Middle frontal gyrus (tissue), 1 donor: ENCODE data around the gene MVB12B.

Experiments
- DNase-seq: peaks from one replicate; pipeline ENCODE4 v3.0.0-alpha.2; 2015; ENCODE audit warnings: low spot score; ENCODE audit errors: extremely low spot score

MVB12B gene

GRCh38 chr9:126424511-126424910 is 97.9 kb downstream of the MVB12B start:
- no peak for DNase-seq

GRCh38 chr9:126428534-126429175 is 102.0 kb downstream of the MVB12B start:
- DNase-seq: no peak

GRCh38 chr9:126429190-126429589 is 102.6 kb downstream of the MVB12B start:
- DNase-seq: no peak

- no peak for DNase-seq
Measured at GRCh38 chr9:126430124-126430523, 103.5 kb downstream of the MVB12B start.

- no peak for DNase-seq
Measured at GRCh38 chr9:126431077-126431742, 104.6 kb downstream of the MVB12B start.

- DNase-seq: no peak
Measured at GRCh38 chr9:126432659-126433058, 106.0 kb downstream of the MVB12B start.

- DNase-seq: no peak
Measured at GRCh38 chr9:126435105-126435504, 108.5 kb downstream of the MVB12B start.

- DNase-seq: no peak
Measured at GRCh38 chr9:126435626-126436025, 109.0 kb downstream of the MVB12B start.

GRCh38 chr9:126436545-126437267 is 110.1 kb downstream of the MVB12B start:
- DNase-seq: no peak

GRCh38 chr9:126437268-126437666 is 110.6 kb downstream of the MVB12B start:
- DNase-seq: no peak

- DNase-seq: no peak
Measured at GRCh38 chr9:126437701-126438100, 111.1 kb downstream of the MVB12B start.

- DNase-seq: no peak
Measured at GRCh38 chr9:126438741-126439401, 112.2 kb downstream of the MVB12B start.

GRCh38 chr9:126439402-126439765 is 112.8 kb downstream of the MVB12B start:
- no peak for DNase-seq

- no peak for DNase-seq
Measured at GRCh38 chr9:126439883-126440653, 113.4 kb downstream of the MVB12B start.

- DNase-seq: peak; percentile 28
Measured at GRCh38 chr9:126440940-126441339, 114.3 kb downstream of the MVB12B start.

- DNase-seq: no peak
Measured at GRCh38 chr9:126442636-126443035, 116.0 kb downstream of the MVB12B start.

- DNase-seq: no peak
Measured at GRCh38 chr9:126443144-126443543, 116.5 kb downstream of the MVB12B start.

GRCh38 chr9:126448136-126448535 is 121.5 kb downstream of the MVB12B start:
- DNase-seq: no peak

GRCh38 chr9:126448865-126449577 is 122.4 kb downstream of the MVB12B start:
- DNase-seq: no peak
